ENCODE results near the gene PRR3. TPM values are rescaled to one million over a fixed set of nuclear protein-coding genes. Genes with fewer than 3 reads are reported as not detected.

Gene PRR3
- total and polyA plus RNA-seq, 9 of the 15 experiments (the other 6 are each of a cell fraction or from before 2014, with no cell fraction given): 23.5 to 59.6 (median 28.8) TPM

- TF ChIP-seq, protein P1, sequence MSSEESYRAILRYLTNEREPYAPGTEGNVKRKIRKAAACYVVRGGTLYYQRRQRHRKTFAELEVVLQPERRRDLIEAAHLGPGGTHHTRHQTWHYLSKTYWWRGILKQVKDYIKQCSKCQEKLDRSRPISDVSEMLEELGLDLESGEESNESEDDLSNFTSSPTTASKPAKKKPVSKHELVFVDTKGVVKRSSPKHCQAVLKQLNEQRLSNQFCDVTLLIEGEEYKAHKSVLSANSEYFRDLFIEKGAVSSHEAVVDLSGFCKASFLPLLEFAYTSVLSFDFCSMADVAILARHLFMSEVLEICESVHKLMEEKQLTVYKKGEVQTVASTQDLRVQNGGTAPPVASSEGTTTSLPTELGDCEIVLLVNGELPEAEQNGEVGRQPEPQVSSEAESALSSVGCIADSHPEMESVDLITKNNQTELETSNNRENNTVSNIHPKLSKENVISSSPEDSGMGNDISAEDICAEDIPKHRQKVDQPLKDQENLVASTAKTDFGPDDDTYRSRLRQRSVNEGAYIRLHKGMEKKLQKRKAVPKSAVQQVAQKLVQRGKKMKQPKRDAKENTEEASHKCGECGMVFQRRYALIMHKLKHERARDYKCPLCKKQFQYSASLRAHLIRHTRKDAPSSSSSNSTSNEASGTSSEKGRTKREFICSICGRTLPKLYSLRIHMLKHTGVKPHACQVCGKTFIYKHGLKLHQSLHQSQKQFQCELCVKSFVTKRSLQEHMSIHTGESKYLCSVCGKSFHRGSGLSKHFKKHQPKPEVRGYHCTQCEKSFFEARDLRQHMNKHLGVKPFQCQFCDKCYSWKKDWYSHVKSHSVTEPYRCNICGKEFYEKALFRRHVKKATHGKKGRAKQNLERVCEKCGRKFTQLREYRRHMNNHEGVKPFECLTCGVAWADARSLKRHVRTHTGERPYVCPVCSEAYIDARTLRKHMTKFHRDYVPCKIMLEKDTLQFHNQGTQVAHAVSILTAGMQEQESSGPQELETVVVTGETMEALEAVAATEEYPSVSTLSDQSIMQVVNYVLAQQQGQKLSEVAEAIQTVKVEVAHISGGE (CRISPR knock-in tag; IDR thresholded peaks at IDR 0.05): 0 out of 6 replicates have a peak, but pooled peaks of 1 of the 3 experiments have one; percentile 46
- TF ChIP-seq FOXJ3 (CRISPR knock-in tag; IDR thresholded peaks at IDR 0.05) (no peak), KLF13 (tag; IDR thresholded peaks at IDR 0.05; ENCODE audit: borderline replicate concordance, low read depth) (no peak), GTF3C2 (IDR thresholded peaks at IDR 0.05; ENCODE audit: borderline replicate concordance, extremely low read depth, insufficient read length) (no peak)
- TF ChIP-seq, protein P2, sequence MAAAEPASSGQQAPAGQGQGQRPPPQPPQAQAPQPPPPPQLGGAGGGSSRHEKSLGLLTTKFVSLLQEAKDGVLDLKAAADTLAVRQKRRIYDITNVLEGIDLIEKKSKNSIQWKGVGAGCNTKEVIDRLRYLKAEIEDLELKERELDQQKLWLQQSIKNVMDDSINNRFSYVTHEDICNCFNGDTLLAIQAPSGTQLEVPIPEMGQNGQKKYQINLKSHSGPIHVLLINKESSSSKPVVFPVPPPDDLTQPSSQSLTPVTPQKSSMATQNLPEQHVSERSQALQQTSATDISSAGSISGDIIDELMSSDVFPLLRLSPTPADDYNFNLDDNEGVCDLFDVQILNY (CRISPR knock-in tag; IDR thresholded peaks at IDR 0.05): no peak
- TF ChIP-seq, protein P3, sequence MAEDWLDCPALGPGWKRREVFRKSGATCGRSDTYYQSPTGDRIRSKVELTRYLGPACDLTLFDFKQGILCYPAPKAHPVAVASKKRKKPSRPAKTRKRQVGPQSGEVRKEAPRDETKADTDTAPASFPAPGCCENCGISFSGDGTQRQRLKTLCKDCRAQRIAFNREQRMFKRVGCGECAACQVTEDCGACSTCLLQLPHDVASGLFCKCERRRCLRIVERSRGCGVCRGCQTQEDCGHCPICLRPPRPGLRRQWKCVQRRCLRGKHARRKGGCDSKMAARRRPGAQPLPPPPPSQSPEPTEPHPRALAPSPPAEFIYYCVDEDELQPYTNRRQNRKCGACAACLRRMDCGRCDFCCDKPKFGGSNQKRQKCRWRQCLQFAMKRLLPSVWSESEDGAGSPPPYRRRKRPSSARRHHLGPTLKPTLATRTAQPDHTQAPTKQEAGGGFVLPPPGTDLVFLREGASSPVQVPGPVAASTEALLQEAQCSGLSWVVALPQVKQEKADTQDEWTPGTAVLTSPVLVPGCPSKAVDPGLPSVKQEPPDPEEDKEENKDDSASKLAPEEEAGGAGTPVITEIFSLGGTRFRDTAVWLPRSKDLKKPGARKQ (CRISPR knock-in tag; IDR thresholded peaks at IDR 0.05): no peak
Observed at GRCh38 chr6:30508890-30509736, 48.0 kb upstream of the PRR3 start (continued).
